SH-SY5Y (cell line): Measurements from ENCODE around the gene KCNQ4.

Source experiments
- GATA2 ChIP-seq: IDR thresholded peaks from 2 replicates; pipeline ENCODE4 v1.6.1; 2011; ENCODE audit warnings: mild to moderate bottlenecking, low read depth, low read length
- GATA3 ChIP-seq: IDR thresholded peaks from 2 replicates; pipeline ENCODE4 v1.6.1; 2011; ENCODE audit warnings: low read depth, mild to moderate bottlenecking, low read length, moderate library complexity

The KCNQ4 gene

GRCh38 chr1:40849801-40850592 lies 66.4 kb downstream of the KCNQ4 start:
- TF ChIP-seq GATA2, result no peak
- TF ChIP-seq GATA3, result no peak

DNA sequence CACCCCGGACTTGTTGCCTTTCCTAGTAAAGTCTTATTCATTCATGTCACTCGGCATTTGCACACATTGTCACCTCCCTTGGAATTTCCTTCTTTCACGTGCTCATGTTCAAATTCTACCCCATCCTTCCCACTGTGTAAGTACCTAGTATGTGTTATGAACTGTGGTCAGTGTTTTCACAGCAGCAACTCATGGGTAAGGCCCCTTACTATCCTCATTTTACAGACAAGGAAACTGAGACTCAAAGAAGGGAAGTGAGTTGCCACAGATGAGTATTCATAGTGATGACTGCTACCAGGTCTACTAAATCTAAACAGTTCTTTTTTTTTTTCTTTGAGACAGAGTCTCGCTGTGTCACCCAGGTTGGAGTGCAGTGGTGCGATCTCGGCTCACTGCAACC lies 68.1 kb downstream of the KCNQ4 start:
- TF ChIP-seq GATA3 (no peak), GATA2 (no peak)

GRCh38 chr1:40853113-40853884 lies 69.7 kb downstream of the KCNQ4 start:
- TF ChIP-seq GATA2 (no peak), GATA3 (no peak)

DNA sequence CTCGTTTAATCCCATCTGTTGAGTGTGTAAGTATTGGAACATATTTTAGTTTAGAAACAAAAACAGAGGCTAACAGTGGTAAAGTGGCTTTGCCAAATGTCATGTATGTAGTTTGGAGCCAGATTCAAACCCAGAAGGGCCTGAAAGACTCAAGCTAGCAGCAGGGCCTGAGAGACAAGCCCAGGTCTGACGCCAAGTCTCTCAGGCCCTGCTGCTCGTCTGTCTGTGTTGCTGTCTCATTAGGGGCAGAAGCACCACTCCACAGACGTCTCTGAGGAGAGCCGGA lies 70.2 kb downstream of the KCNQ4 start:
- no peak for TF ChIP-seq GATA2
- no peak for TF ChIP-seq GATA3

- no peak for TF ChIP-seq GATA3
- no peak for TF ChIP-seq GATA2
Observed at GRCh38 chr1:40855513-40855912, 71.9 kb downstream of the KCNQ4 start.

DNA sequence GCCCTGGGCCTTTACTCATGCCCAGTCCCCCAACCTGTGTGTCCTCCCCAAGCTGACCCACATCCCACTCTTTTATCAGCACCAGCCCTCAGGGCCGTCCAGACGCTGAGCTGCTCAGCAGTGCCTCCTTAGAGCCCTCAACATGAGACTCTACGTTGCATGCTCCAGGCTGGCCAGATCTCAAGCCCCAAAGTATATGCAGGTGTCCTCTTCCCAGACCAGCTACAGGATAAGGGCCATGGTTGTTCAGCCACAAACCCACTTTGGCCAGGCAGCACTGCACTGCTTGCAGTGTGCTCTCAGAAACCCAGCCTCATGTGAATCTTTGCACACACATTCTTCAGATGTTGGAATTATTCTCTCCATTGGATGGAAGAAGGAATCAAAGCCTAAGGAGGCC lies 72.5 kb downstream of the KCNQ4 start:
- no peak for TF ChIP-seq GATA3
- no peak for TF ChIP-seq GATA2

DNA sequence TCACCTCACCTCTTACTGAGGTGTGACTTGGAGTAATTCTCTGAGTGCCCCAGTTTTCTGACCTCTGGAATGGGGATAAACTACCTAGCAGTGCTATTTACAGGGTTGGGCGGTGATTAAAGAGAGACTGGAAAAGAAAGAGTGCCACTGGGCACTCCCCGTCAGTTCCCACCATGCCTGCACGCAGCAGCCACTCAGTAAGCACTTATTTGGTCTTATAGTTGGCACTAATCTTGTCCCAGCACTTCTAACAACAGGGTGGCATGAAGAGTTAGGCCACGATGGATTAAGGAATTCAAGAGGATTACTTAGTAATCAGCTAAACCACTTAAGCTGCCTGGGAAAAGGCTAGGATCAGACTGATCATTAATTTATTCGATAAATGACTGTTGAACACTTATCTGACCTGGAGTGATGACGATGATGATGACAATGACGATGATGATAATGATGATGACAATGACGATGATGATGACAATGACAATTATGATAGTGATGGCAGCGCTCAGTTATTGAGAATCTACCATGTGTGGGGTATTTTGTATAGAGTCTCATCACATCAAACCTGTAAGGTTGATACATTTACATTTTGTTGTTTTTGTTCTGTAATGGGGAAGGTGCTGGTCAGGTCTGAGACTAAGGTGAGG lies 73.2 kb downstream of the KCNQ4 start:
- no peak for TF ChIP-seq GATA2
- TF ChIP-seq GATA3, result no peak

- no peak for TF ChIP-seq GATA3
- no peak for TF ChIP-seq GATA2
Observed at GRCh38 chr1:40857737-40858136, 74.2 kb downstream of the KCNQ4 start.

DNA sequence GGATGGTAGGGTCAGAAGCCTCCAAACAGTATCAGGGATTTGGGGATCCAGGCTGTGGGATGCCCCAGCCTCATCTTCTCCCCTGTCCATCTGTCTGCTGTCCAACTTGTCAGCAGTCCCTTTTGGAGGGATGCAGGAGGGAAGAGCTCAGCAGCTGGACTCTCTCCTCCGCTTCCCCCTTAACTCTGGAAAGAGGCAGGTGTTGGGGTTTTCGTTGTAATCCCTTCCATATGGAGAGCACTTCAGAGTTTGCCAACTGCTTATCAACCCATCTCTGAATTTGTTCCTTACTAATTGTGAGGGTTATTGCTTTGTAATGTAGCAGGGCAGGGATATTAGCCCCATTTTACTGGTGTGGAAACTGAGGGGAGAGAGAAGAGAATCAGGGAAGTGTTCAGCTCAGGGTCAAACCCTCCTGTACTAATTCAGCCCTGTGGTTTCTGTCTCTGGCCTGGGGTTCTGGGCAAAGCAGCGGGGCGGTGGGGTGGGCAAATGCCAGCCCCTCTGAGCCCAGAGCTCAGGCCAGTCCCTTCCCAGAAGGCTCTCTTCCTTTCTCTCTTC lies 75.3 kb downstream of the KCNQ4 start:
- TF ChIP-seq GATA3, result no peak
- no peak for TF ChIP-seq GATA2

GRCh38 chr1:40860706-40861223 lies 77.2 kb downstream of the KCNQ4 start:
- no peak for TF ChIP-seq GATA2
- no peak for TF ChIP-seq GATA3

- TF ChIP-seq GATA3 (no peak), GATA2 (no peak)
Observed at GRCh38 chr1:40861224-40862003, 77.8 kb downstream of the KCNQ4 start.

GRCh38 chr1:40862008-40862863 lies 78.6 kb downstream of the KCNQ4 start, which contains the start of gene CITED4:
Gene CITED4 (minus strand): TSS chr1:40862363. CDS start chr1:40862127, 236 bp downstream.
- TF ChIP-seq GATA3 (no peak), GATA2 (no peak)

DNA sequence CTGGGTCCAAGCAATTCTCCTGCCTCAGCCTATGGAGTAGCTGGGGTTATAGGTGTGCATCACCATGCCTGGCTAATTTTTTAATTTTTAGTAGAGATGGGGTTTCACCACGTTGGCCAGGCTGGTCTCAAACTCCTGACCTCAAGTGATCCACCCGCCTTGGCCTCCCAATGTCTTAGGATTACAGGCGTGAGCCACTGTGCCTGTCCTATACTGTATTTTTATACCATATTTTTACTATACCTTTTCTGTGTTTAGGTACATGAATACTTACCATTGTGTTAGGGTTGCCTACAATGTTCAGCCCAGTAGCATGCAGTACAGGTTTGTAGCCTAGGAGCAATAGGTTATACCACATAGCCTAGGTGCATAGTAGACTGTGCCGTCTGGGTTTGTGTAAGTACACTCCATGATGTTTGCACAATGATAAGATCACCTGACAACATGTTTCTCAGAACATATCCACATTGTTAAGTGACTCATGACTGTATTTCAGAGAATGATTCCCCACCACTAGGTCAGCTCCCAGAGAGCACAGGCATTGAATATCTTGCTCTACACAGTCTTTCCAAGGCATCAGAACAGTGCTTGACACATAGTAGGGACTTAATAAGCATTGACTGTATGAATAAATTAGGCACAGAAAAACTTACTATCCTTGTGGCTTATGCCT lies 84.6 kb downstream of the KCNQ4 start:
- no peak for TF ChIP-seq GATA3
- TF ChIP-seq GATA2, result no peak
